GM23338 (cell line): Measurements from ENCODE around the gene FOCAD.

Experiments
- CREB1 ChIP-seq: fragments of 250-450 bp; sonication (Bioruptor Pico); IDR thresholded peaks from 2 replicates; pipeline ENCODE4 v1.5.0; 2020; ENCODE audit warnings: low read depth, mild to moderate bottlenecking, moderate library complexity
- EZH2 ChIP-seq: fragments of 200-600 bp; sonication (generic); IDR thresholded peaks from one replicate; pipeline ENCODE4 v1.8.0; 2017; ENCODE audit warnings: antibody characterized with exemption, mild to moderate bottlenecking, low read depth; ENCODE audit not compliant: unreplicated experiment
- EZH2phosphoT487 ChIP-seq: fragments of 200-600 bp; sonication (generic); IDR thresholded peaks from one replicate; pipeline ENCODE4 v1.8.1; 2018; ENCODE audit warnings: antibody characterized with exemption; ENCODE audit not compliant: unreplicated experiment
- JUNB ChIP-seq: IDR thresholded peaks from one replicate; pipeline ENCODE4 v1.6.1; 2016; ENCODE audit warnings: antibody characterized with exemption; ENCODE audit not compliant: unreplicated experiment
- POLR2AphosphoS5 ChIP-seq: IDR thresholded peaks from 2 replicates; pipeline ENCODE4 v1.6.1; 2016; ENCODE audit warnings: antibody characterized with exemption, low read depth
- ZNF114 ChIP-seq: fragments of 250-450 bp; sonication (Bioruptor Pico); IDR thresholded peaks from 2 replicates; pipeline ENCODE4 v1.5.0; 2020; ENCODE audit warnings: mild to moderate bottlenecking, moderate library complexity
- TF ChIP-seq, protein P1 (sequence below), 2 experiments: fragments of 200-600 bp in 1 of 2; sonication (generic) in 1 of 2; conservative IDR thresholded peaks; 2 replicates each; pipeline versions ENCODE4 v1.5.1 to v1.6.1; 2016 to 2017; ENCODE audit warnings: antibody characterized with exemption in 2 of 2, low read depth in 2 of 2, mild to moderate bottlenecking in 2 of 2, moderate library complexity in 1 of 2
- TF ChIP-seq, protein P2 (sequence below): IDR thresholded peaks from one replicate; pipeline ENCODE4 v1.6.1; 2018; ENCODE audit warnings: antibody characterized with exemption; ENCODE audit not compliant: unreplicated experiment

DNA sequence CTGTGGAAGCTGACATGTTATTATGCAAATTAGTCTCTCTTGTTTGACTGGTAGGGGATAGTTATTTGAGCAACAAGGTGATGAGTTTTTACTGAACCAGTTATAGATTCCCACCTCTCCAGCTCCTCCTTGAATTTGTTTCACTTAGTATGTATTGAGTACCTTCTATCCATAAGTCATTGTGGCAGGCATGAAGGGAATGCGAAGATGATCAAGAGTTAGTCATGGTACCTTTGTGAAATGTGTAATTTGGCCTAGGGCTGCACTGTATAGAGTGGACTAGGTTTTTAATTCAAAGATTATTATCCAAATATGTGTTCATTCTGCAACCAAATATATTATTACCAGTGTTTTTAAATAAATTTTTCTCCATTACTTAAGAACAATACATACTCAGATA lies 237.3 kb downstream of the FOCAD start:
- TF ChIP-seq, protein P1, sequence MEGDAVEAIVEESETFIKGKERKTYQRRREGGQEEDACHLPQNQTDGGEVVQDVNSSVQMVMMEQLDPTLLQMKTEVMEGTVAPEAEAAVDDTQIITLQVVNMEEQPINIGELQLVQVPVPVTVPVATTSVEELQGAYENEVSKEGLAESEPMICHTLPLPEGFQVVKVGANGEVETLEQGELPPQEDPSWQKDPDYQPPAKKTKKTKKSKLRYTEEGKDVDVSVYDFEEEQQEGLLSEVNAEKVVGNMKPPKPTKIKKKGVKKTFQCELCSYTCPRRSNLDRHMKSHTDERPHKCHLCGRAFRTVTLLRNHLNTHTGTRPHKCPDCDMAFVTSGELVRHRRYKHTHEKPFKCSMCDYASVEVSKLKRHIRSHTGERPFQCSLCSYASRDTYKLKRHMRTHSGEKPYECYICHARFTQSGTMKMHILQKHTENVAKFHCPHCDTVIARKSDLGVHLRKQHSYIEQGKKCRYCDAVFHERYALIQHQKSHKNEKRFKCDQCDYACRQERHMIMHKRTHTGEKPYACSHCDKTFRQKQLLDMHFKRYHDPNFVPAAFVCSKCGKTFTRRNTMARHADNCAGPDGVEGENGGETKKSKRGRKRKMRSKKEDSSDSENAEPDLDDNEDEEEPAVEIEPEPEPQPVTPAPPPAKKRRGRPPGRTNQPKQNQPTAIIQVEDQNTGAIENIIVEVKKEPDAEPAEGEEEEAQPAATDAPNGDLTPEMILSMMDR (conservative IDR thresholded peaks at IDR 0.05; ENCODE audit: low read depth in 2 of 2) = no peak
- TF ChIP-seq, protein P2, sequence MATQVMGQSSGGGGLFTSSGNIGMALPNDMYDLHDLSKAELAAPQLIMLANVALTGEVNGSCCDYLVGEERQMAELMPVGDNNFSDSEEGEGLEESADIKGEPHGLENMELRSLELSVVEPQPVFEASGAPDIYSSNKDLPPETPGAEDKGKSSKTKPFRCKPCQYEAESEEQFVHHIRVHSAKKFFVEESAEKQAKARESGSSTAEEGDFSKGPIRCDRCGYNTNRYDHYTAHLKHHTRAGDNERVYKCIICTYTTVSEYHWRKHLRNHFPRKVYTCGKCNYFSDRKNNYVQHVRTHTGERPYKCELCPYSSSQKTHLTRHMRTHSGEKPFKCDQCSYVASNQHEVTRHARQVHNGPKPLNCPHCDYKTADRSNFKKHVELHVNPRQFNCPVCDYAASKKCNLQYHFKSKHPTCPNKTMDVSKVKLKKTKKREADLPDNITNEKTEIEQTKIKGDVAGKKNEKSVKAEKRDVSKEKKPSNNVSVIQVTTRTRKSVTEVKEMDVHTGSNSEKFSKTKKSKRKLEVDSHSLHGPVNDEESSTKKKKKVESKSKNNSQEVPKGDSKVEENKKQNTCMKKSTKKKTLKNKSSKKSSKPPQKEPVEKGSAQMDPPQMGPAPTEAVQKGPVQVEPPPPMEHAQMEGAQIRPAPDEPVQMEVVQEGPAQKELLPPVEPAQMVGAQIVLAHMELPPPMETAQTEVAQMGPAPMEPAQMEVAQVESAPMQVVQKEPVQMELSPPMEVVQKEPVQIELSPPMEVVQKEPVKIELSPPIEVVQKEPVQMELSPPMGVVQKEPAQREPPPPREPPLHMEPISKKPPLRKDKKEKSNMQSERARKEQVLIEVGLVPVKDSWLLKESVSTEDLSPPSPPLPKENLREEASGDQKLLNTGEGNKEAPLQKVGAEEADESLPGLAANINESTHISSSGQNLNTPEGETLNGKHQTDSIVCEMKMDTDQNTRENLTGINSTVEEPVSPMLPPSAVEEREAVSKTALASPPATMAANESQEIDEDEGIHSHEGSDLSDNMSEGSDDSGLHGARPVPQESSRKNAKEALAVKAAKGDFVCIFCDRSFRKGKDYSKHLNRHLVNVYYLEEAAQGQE = no peak
- TF ChIP-seq POLR2AphosphoS5 = no peak
- no peak for TF ChIP-seq CREB1
- no peak for TF ChIP-seq EZH2
- no peak for TF ChIP-seq JUNB
- TF ChIP-seq ZNF114 (CRISPR knock-in tag) = no peak
- no peak for TF ChIP-seq EZH2phosphoT487
